ENCODE data around the gene POLN.

Gene POLN

DNA sequence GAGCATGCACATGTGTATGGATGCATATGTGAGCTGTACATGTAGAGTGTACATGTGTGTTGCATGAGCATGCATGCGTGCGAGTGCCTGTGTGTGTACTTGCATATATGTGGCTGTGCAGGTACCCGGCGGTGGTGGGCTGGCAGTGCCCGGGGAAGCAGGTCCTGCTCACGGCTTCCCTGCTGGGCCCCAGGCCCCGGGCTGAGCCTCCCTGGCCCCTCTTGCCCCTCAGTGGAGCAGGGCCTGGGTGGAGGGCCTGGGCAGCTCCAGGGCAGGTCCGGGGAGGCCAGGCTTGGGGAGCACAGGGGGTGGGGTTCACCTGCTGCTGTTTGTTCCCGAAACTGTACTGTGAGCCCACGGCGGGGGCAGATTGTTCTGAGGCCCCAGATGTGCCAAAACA lies 173.4 kb downstream of the POLN start:
- DNase-seq (ENCODE audit: low read depth) = no peak
- TF ChIP-seq POLR2A (IDR thresholded peaks at IDR 0.05; ENCODE audit: extremely low read depth, insufficient read length) (no peak), MYC (IDR thresholded peaks at IDR 0.05; ENCODE audit: low read depth, low read length) (no peak)
- TF ChIP-seq, protein P1, sequence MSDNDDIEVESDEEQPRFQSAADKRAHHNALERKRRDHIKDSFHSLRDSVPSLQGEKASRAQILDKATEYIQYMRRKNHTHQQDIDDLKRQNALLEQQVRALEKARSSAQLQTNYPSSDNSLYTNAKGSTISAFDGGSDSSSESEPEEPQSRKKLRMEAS (IDR thresholded peaks at IDR 0.05; ENCODE audit: low read depth, low read length) = peak; percentile 10; the same call in 1 of the 2 replicates
- TF ChIP-seq, protein P2, sequence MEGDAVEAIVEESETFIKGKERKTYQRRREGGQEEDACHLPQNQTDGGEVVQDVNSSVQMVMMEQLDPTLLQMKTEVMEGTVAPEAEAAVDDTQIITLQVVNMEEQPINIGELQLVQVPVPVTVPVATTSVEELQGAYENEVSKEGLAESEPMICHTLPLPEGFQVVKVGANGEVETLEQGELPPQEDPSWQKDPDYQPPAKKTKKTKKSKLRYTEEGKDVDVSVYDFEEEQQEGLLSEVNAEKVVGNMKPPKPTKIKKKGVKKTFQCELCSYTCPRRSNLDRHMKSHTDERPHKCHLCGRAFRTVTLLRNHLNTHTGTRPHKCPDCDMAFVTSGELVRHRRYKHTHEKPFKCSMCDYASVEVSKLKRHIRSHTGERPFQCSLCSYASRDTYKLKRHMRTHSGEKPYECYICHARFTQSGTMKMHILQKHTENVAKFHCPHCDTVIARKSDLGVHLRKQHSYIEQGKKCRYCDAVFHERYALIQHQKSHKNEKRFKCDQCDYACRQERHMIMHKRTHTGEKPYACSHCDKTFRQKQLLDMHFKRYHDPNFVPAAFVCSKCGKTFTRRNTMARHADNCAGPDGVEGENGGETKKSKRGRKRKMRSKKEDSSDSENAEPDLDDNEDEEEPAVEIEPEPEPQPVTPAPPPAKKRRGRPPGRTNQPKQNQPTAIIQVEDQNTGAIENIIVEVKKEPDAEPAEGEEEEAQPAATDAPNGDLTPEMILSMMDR (IDR thresholded peaks at IDR 0.05; ENCODE audit: low read depth, low read length) = no peak
- H3K4me3 ChIP-seq (ENCODE audit: low read depth, low read length) = no peak overlapping the region

DNA sequence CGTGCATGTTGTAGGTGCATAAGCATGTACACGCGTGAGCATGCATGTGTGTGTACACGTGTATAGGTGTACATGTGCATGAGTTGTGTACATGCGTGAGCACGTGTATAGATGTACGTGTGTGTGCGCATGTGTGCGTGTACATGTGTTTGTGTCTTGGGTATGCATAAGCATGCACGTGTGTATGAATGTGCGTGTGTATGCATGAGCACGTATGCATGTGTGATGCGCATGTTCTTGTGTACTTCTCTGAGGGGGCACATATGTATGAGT lies 173.8 kb downstream of the POLN start:
- TF ChIP-seq, protein P2 (IDR thresholded peaks at IDR 0.05; ENCODE audit: low read depth, low read length) = no peak
- TF ChIP-seq, protein P1 (IDR thresholded peaks at IDR 0.05; ENCODE audit: low read depth, low read length) = no peak
- TF ChIP-seq POLR2A (IDR thresholded peaks at IDR 0.05; ENCODE audit: extremely low read depth, insufficient read length) = no peak
- TF ChIP-seq MYC (IDR thresholded peaks at IDR 0.05; ENCODE audit: low read depth, low read length) = no peak
- no peak for DNase-seq (ENCODE audit: low read depth)
- no peak overlapping the region for H3K4me3 ChIP-seq (ENCODE audit: low read depth, low read length)

DNA sequence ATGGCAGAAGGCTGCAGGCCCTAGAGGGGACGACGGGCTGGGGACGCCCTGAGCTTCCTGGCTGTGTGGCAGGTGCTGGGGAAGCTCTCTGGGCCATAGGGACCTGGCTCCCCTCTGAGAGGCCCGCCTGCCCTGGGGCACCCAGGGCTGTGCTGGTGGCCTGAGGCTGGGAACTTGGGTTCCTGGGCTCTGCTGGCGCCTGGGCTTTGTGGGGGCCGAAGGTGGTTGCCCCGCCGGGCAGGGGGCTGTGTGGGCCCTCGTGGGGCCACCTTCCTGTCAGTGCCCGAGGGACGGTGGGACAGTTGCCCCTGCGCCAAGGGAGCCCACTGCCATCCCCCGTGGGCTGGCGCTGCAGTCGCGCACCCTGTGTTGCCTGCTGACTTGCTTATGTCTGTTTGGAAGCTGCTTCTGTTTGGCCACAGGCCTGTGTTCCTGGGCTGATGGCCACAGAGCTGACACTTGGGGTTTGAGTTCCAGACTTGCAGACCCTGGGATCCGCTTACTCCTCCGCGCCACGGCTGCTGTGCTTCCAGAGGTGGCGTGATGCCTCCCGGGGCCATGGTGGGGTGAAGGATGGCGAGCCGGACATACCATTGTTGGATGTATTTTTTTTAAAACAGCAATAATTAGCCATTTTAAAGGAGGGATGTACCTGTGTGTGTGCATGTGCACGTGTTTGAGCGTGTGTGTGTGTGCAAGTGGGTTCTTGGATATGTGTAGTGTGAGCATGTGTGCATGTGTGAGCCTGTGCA lies 174.3 kb downstream of the POLN start:
- TF ChIP-seq, protein P1 (IDR thresholded peaks at IDR 0.05; ENCODE audit: low read depth, low read length) = no peak
- TF ChIP-seq POLR2A (IDR thresholded peaks at IDR 0.05; ENCODE audit: extremely low read depth, insufficient read length) = no peak
- TF ChIP-seq, protein P2 (IDR thresholded peaks at IDR 0.05; ENCODE audit: low read depth, low read length) = no peak
- no peak for TF ChIP-seq MYC (IDR thresholded peaks at IDR 0.05; ENCODE audit: low read depth, low read length)
- no peak for DNase-seq (ENCODE audit: low read depth)
- no peak overlapping the region for H3K4me3 ChIP-seq (ENCODE audit: low read depth, low read length)

DNA sequence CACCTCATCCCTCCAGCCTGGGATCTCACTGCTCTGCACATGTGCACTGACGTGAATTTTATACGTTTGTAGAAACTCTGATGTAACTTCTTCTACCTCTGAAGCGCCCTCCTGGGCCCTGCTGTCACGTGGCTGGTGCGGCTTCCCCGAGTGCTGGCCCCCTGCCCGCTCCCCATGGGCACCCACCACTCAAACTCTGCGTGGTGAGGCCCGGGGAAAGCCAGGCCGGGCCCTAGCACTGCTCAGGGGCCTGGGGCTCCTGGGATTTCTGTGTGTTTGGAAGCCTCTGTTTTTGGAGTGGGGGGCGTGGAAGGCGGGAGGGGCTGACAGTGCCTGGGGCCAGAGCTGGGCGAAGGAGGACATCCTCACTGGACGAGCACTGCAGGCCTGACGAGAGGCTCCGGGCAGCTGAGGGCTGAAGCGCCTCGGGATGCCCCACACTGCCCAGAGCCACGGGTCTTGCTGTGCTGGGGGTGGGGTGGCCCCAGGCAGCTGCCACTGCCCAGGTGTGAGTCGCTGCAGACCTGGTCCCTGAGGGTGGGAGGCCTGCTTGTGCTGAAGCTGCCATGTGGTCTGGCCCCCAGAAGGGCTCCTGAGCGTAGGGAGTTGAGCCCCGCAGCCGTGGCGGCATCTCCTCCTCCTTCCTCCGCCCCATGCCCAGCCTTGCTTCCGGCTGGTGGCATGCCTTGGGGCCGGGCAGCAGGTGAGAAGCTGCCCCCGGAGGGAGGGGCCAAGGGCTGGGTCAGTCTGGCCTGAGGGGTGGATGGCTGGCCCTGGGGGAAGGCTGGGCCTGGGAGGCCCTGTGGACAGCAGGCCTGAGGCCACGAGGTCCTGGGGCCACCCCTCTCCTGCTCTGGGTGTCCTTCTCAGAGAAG lies 175.1 kb downstream of the POLN start:
- no peak overlapping the region for H3K4me3 ChIP-seq (ENCODE audit: low read depth, low read length)
- no peak for DNase-seq (ENCODE audit: low read depth)
- TF ChIP-seq, protein P2 (IDR thresholded peaks at IDR 0.05; ENCODE audit: low read depth, low read length) = no peak
- TF ChIP-seq MYC (IDR thresholded peaks at IDR 0.05; ENCODE audit: low read depth, low read length) (no peak), POLR2A (IDR thresholded peaks at IDR 0.05; ENCODE audit: extremely low read depth, insufficient read length) (no peak)
- TF ChIP-seq, protein P1 (IDR thresholded peaks at IDR 0.05; ENCODE audit: low read depth, low read length) = no peak

DNA sequence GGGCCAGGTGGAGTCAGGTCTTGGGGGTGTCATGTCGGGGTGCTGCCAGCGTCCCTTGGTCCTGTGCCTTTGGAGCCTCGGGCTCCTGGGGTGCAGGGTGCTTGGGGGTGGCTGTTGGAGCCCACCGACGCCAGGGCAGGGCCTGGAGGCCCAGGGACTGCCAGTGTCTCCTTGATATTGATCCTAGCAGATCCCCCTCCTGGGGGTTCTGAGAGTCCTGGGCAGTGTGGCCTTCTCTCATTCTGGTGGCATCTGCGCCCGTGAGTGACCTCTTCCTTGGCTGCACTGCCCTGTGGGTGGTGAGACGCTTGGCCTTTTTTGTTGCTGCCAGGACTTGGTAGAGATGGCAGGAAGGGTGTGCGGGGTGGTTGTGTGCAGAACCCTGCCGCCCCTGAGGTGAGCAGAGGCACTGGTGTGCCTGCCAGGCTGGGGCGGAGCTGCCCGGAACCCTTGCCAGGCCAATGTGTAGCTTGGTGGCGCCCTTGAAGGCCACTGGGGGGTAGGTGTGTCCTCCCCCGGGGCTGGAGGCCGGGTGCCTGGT lies 175.8 kb downstream of the POLN start:
- no peak for DNase-seq (ENCODE audit: low read depth)
- TF ChIP-seq MYC (IDR thresholded peaks at IDR 0.05; ENCODE audit: low read depth, low read length) = no peak
- TF ChIP-seq, protein P2 (IDR thresholded peaks at IDR 0.05; ENCODE audit: low read depth, low read length) = no peak
- no peak for TF ChIP-seq POLR2A (IDR thresholded peaks at IDR 0.05; ENCODE audit: extremely low read depth, insufficient read length)
- TF ChIP-seq, protein P1 (IDR thresholded peaks at IDR 0.05; ENCODE audit: low read depth, low read length) = no peak
- H3K4me3 ChIP-seq (ENCODE audit: low read depth, low read length) = no peak overlapping the region
